ENCODE data around the gene CD274.
A peak's percentile ranks its signal among the peaks of the same experiment; 100 is the strongest.

GRCh38 chr9:5442400-5443011 lies 7.8 kb upstream of the CD274 start:
- TF ChIP-seq CTCF (IDR thresholded peaks at IDR 0.05; ENCODE audit: insufficient read depth, low read length) (peak; percentile 61), REST (IDR thresholded peaks at IDR 0.05; ENCODE audit: insufficient replicate concordance, low read depth) (no peak)

All from HL-60 (cell line).